NCI-H345 treated with DMSO at 0.1 percent for 48 hours (cell line): ENCODE results near the gene GAD1.

ENCODE experiments used
- DNase-seq: peaks from one replicate; lab custom pipeline; 2025; ENCODE audit not compliant: unreplicated experiment; lab: John Stamatoyannopoulos, UW

Gene GAD1

GRCh38 chr2:170891893-170892292 lies 75.2 kb downstream of the GAD1 start:
- no peak for DNase-seq

- no peak for DNase-seq
Measured at GRCh38 chr2:170892391-170892951, 75.8 kb downstream of the GAD1 start.

GRCh38 chr2:170895023-170895757 lies 78.5 kb downstream of the GAD1 start:
- no peak for DNase-seq

GRCh38 chr2:170896622-170897021 lies 79.9 kb downstream of the GAD1 start:
- DNase-seq = no peak

- DNase-seq = no peak
Measured at GRCh38 chr2:170897108-170897507, 80.4 kb downstream of the GAD1 start.

- no peak for DNase-seq
Measured at GRCh38 chr2:170905864-170906263, 89.2 kb downstream of the GAD1 start.
